Stimulated activated CD4-positive, alpha-beta T cell treated with anti-CD3 and anti-CD28 coated beads, TNF-alpha, amount 100 ng/mL, for 48 hours (primary cell): ENCODE measurements around the gene TPST2.

ENCODE experiments used
- DNase-seq, 3 donors: peaks; one replicate each; pipeline ENCODE4 v3.0.0-alpha.2; 2020; ENCODE audit warnings: low read depth in 3 of 3

Gene TPST2

GRCh38 chr22:26555478-26555877, 34.5 kb downstream of the TPST2 start:
- DNase-seq: no peak

GRCh38 chr22:26554956-26555355, 35.0 kb downstream of the TPST2 start:
- DNase-seq: no peak

GRCh38 chr22:26553056-26553752, 36.7 kb downstream of the TPST2 start:
- DNase-seq: no peak

- no peak for DNase-seq
Measured at GRCh38 chr22:26552466-26552865, 37.5 kb downstream of the TPST2 start.

GRCh38 chr22:26551568-26551967, 38.4 kb downstream of the TPST2 start:
- no peak for DNase-seq

GRCh38 chr22:26550498-26551033, 39.4 kb downstream of the TPST2 start:
- DNase-seq: no peak

- no peak for DNase-seq
Measured at GRCh38 chr22:26549902-26550497, 39.9 kb downstream of the TPST2 start.

GRCh38 chr22:26548984-26549383, 40.9 kb downstream of the TPST2 start:
- no peak for DNase-seq

GRCh38 chr22:26548303-26548702, 41.6 kb downstream of the TPST2 start:
- DNase-seq: no peak

- no peak for DNase-seq
Measured at GRCh38 chr22:26547837-26548236, 42.1 kb downstream of the TPST2 start.

- DNase-seq: peak in 2 of 3 donors; percentile 9 to 15
Measured at GRCh38 chr22:26547426-26547825, 42.5 kb downstream of the TPST2 start.

- no peak for DNase-seq
Measured at GRCh38 chr22:26546282-26546681, 43.6 kb downstream of the TPST2 start.

- DNase-seq: no peak
Measured at GRCh38 chr22:26545827-26546226, 44.1 kb downstream of the TPST2 start.

- no peak for DNase-seq
Measured at GRCh38 chr22:26545385-26545784, 44.5 kb downstream of the TPST2 start.

GRCh38 chr22:26544489-26544888, 45.4 kb downstream of the TPST2 start:
- no peak for DNase-seq

GRCh38 chr22:26542831-26543230, 47.1 kb downstream of the TPST2 start:
- DNase-seq: no peak

GRCh38 chr22:26541167-26541819, 48.6 kb downstream of the TPST2 start:
- no peak for DNase-seq

GRCh38 chr22:26540119-26540518, 49.8 kb downstream of the TPST2 start:
- DNase-seq: no peak

GRCh38 chr22:26536762-26537134, 53.2 kb downstream of the TPST2 start:
- DNase-seq: no peak

GRCh38 chr22:26536056-26536761, 53.7 kb downstream of the TPST2 start:
- DNase-seq: no peak

- DNase-seq: no peak
Measured at GRCh38 chr22:26535603-26535908, 54.4 kb downstream of the TPST2 start.

- no peak for DNase-seq
Measured at GRCh38 chr22:26534874-26535602, 54.9 kb downstream of the TPST2 start.
